HepG2 (cell line): Measurements from ENCODE around the gene FURIN. TPM values are rescaled to one million over a fixed set of nuclear protein-coding genes. Genes with fewer than 3 reads are reported as not detected.

Experiments
- CC2D1A ChIP-seq: sonication (generic); formaldehyde crosslinking; IDR thresholded peaks from 2 replicates; pipeline ENCODE4 v1.8.1; 2023; ENCODE audit warnings: mild to moderate bottlenecking, missing genetic modification reagents
- FOXK2 ChIP-seq: fragments of 450-650 bp; IDR thresholded peaks from 2 replicates; pipeline ENCODE4 v1.6.1; 2016
- HMG20B ChIP-seq: conservative IDR thresholded peaks from 2 replicates; pipeline ENCODE4 v1.6.1; 2016; ENCODE audit warnings: missing genetic modification reagents, missing compliant biosample characterization
- NCOA5 ChIP-seq: sonication (generic); formaldehyde crosslinking; IDR thresholded peaks from 2 replicates; pipeline ENCODE4 v1.4.0; 2020; ENCODE audit warnings: missing genetic modification reagents
- POLR2AphosphoS2 ChIP-seq: IDR thresholded peaks from 2 replicates; pipeline ENCODE4 v1.6.1; 2011; ENCODE audit warnings: low read depth, low read length, improper control_type of control experiment
- SKI ChIP-seq: fragments of 450-650 bp; IDR thresholded peaks from one replicate; pipeline ENCODE4 v1.6.1; 2018; ENCODE audit warnings: mild to moderate bottlenecking; ENCODE audit not compliant: partially characterized antibody
- SOX13 ChIP-seq, 3 experiments: fragments of 450-650 bp in 1 of 3; sonication (generic) in 1 of 3; formaldehyde crosslinking in 1 of 3; IDR thresholded peaks in 2 of 3; conservative IDR thresholded peaks in 1 of 3; 2 replicates each; pipeline versions ENCODE4 v1.5.0 to v1.6.1; 2016 to 2020; ENCODE audit warnings: antibody characterized with exemption in 1 of 3, mild to moderate bottlenecking in 1 of 3, missing compliant biosample characterization in 1 of 3, missing genetic modification reagents in 1 of 3, moderate library complexity in 1 of 3
- SRSF9 ChIP-seq: fragments of 200-400 bp; formaldehyde crosslinking; IDR thresholded peaks from 2 replicates; pipeline ENCODE4 v1.6.1; 2018; ENCODE audit warnings: borderline replicate concordance, mild to moderate bottlenecking, low read depth, low read length; ENCODE audit not compliant: insufficient read depth, poor library complexity, severe bottlenecking
- ZBTB7A ChIP-seq: sonication (generic); formaldehyde crosslinking; IDR thresholded peaks from 2 replicates; pipeline ENCODE4 v1.8.0; 2022; ENCODE audit warnings: mild to moderate bottlenecking, missing genetic modification reagents
- ZNF205 ChIP-seq: IDR thresholded peaks from 2 replicates; pipeline ENCODE4 v1.6.1; 2018; ENCODE audit warnings: missing biosample characterization, missing genetic modification reagents
- ZNF274 ChIP-seq: sonication (generic); formaldehyde crosslinking; IDR thresholded peaks from 2 replicates; pipeline ENCODE4 v1.5.1; 2020; ENCODE audit warnings: mild to moderate bottlenecking, missing genetic modification reagents
- ZNF792 ChIP-seq: IDR thresholded peaks from 2 replicates; pipeline ENCODE4 v1.6.1; 2016
- ZSCAN12 ChIP-seq: sonication (generic); formaldehyde crosslinking; IDR thresholded peaks from 2 replicates; pipeline ENCODE4 v1.9.0; 2021; ENCODE audit warnings: mild to moderate bottlenecking, missing genetic modification reagents
- ZSCAN29 ChIP-seq: sonication (generic); formaldehyde crosslinking; conservative IDR thresholded peaks from 2 replicates; pipeline ENCODE4 v1.4.0; 2020; ENCODE audit warnings: mild to moderate bottlenecking, missing genetic modification reagents
- polyA plus RNA-seq, 8 experiments: library from polyadenylated mRNA; depleted of rRNA in 3 of 8; stranded (reverse) in 7 of 8; unstranded in 1 of 8; fragments of >200 nt; fragmentation: Illumina TruSeq in 4 of 8; extraction: Trizol in 4 of 8; gene quantifications; 2 replicates each; pipeline versions ENCODE4 v1.2.1 to v1.2.3, GENCODE V29; 2011 to 2016; ENCODE audit warnings: low read depth in 4 of 8, missing spikeins in 1 of 8, mixed read lengths in 1 of 8; ENCODE audit not compliant: insufficient read depth in 1 of 8
- total RNA-seq, 5 experiments: library from RNA; depleted of rRNA; stranded (reverse); fragments of >200 nt; fragmentation: Illumina TruSeq; extraction: Trizol; gene quantifications; 2 replicates each; pipeline ENCODE4 v1.2.3, GENCODE V29; 2016; ENCODE audit warnings: low read depth in 1 of 5
- TF ChIP-seq, protein P1 (sequence below): sonication (generic); formaldehyde crosslinking; IDR thresholded peaks from 2 replicates; pipeline ENCODE4 v1.4.0; 2020; ENCODE audit warnings: mild to moderate bottlenecking, missing genetic modification reagents, borderline replicate concordance
- TF ChIP-seq, protein P2 (sequence below): sonication (generic); formaldehyde crosslinking; IDR thresholded peaks from 2 replicates; pipeline ENCODE4 v1.8.0; 2023; ENCODE audit warnings: mild to moderate bottlenecking, missing genetic modification reagents
- TF ChIP-seq, protein P3 (sequence below): sonication (generic); formaldehyde crosslinking; conservative IDR thresholded peaks from 2 replicates; pipeline ENCODE4 v1.4.0; 2020; ENCODE audit warnings: mild to moderate bottlenecking, missing genetic modification reagents, moderate library complexity

The FURIN gene
- total and polyA plus RNA-seq, 2 of the 13 experiments (the other 11 are each of a cell fraction or from before 2014, with no cell fraction given), result 15.2 to 17.4 TPM

DNA sequence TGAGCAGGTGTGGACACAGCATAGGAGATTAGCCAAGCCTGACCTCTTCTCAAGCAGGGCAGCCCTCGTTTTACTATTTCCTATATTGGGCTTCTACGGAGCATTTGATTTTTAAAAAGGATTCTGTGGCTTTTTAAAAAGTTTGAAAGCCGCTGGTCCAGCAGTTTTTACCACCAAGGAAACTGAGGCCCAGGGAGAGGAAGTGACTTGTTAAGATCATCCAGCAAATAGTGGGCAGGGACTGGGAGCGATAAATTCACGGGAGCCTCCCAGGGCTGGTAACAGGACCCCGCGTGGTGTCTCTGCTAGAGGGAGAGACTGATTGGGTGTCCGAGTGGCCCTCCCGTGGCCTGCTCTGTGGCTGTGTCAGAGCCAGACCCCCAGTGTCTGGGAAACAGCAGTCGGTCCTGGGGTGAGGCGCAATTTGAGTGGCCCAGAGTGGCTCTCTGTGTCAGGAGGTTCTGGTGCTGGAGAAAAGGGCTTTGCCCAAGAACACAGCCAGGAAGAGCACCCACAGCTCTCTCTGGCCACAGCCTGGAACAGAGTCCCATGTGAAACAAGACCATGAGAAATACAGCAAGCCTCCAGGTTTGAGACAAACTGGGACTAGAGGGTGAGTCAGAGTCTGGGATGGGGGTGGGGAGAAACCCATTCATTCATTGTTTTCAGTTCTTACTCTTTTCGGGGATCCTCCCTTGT is 4.2 kb downstream of the FURIN start (continued):
- TF ChIP-seq, protein P1, sequence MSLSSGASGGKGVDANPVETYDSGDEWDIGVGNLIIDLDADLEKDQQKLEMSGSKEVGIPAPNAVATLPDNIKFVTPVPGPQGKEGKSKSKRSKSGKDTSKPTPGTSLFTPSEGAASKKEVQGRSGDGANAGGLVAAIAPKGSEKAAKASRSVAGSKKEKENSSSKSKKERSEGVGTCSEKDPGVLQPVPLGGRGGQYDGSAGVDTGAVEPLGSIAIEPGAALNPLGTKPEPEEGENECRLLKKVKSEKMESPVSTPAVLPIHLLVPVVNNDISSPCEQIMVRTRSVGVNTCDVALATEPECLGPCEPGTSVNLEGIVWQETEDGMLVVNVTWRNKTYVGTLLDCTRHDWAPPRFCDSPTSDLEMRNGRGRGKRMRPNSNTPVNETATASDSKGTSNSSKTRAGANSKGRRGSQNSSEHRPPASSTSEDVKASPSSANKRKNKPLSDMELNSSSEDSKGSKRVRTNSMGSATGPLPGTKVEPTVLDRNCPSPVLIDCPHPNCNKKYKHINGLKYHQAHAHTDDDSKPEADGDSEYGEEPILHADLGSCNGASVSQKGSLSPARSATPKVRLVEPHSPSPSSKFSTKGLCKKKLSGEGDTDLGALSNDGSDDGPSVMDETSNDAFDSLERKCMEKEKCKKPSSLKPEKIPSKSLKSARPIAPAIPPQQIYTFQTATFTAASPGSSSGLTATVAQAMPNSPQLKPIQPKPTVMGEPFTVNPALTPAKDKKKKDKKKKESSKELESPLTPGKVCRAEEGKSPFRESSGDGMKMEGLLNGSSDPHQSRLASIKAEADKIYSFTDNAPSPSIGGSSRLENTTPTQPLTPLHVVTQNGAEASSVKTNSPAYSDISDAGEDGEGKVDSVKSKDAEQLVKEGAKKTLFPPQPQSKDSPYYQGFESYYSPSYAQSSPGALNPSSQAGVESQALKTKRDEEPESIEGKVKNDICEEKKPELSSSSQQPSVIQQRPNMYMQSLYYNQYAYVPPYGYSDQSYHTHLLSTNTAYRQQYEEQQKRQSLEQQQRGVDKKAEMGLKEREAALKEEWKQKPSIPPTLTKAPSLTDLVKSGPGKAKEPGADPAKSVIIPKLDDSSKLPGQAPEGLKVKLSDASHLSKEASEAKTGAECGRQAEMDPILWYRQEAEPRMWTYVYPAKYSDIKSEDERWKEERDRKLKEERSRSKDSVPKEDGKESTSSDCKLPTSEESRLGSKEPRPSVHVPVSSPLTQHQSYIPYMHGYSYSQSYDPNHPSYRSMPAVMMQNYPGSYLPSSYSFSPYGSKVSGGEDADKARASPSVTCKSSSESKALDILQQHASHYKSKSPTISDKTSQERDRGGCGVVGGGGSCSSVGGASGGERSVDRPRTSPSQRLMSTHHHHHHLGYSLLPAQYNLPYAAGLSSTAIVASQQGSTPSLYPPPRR (CRISPR knock-in tag), result no peak
- no peak for TF ChIP-seq ZBTB7A
- no peak for TF ChIP-seq ZSCAN12 (CRISPR knock-in tag)
- no peak for TF ChIP-seq CC2D1A (CRISPR knock-in tag)
- no peak for TF ChIP-seq ZNF274 (CRISPR knock-in tag)
- TF ChIP-seq, protein P2, sequence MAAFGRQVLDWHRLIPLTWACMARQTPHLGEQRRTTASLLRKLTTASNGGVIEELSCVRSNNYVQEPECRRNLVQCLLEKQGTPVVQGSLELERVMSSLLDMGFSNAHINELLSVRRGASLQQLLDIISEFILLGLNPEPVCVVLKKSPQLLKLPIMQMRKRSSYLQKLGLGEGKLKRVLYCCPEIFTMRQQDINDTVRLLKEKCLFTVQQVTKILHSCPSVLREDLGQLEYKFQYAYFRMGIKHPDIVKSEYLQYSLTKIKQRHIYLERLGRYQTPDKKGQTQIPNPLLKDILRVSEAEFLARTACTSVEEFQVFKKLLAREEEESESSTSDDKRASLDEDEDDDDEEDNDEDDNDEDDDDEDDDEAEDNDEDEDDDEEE (CRISPR knock-in tag), result no peak
- TF ChIP-seq SKI, result peak; percentile 38
- TF ChIP-seq ZNF205 (CRISPR knock-in tag), result no peak
- TF ChIP-seq SRSF9, result no peak
- no peak for TF ChIP-seq POLR2AphosphoS2
- no peak for TF ChIP-seq HMG20B (CRISPR knock-in tag)
- no peak for TF ChIP-seq FOXK2
- TF ChIP-seq, protein P3, sequence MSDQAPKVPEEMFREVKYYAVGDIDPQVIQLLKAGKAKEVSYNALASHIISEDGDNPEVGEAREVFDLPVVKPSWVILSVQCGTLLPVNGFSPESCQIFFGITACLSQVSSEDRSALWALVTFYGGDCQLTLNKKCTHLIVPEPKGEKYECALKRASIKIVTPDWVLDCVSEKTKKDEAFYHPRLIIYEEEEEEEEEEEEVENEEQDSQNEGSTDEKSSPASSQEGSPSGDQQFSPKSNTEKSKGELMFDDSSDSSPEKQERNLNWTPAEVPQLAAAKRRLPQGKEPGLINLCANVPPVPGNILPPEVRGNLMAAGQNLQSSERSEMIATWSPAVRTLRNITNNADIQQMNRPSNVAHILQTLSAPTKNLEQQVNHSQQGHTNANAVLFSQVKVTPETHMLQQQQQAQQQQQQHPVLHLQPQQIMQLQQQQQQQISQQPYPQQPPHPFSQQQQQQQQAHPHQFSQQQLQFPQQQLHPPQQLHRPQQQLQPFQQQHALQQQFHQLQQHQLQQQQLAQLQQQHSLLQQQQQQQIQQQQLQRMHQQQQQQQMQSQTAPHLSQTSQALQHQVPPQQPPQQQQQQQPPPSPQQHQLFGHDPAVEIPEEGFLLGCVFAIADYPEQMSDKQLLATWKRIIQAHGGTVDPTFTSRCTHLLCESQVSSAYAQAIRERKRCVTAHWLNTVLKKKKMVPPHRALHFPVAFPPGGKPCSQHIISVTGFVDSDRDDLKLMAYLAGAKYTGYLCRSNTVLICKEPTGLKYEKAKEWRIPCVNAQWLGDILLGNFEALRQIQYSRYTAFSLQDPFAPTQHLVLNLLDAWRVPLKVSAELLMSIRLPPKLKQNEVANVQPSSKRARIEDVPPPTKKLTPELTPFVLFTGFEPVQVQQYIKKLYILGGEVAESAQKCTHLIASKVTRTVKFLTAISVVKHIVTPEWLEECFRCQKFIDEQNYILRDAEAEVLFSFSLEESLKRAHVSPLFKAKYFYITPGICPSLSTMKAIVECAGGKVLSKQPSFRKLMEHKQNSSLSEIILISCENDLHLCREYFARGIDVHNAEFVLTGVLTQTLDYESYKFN (CRISPR knock-in tag), result no peak
- TF ChIP-seq NCOA5 (CRISPR knock-in tag), result no peak
- TF ChIP-seq SOX13 (IDR thresholded peaks at IDR 0.05), result no peak
- no peak for TF ChIP-seq SOX13 (CRISPR knock-in tag; conservative IDR thresholded peaks at IDR 0.05 in 1 of 2, IDR thresholded peaks at IDR 0.05 in 1 of 2)
- no peak for TF ChIP-seq ZSCAN29 (CRISPR knock-in tag)
- TF ChIP-seq ZNF792 (CRISPR knock-in tag), result no peak
